K562 (cell line): ENCODE results near the gene MAPKAPK2. TPM values are rescaled to one million over a fixed set of nuclear protein-coding genes. Genes with fewer than 3 reads are reported as not detected.

ENCODE experiments used
- ARID1B ChIP-seq: fragments of 450-650 bp; IDR thresholded peaks from 2 replicates; pipeline ENCODE4 v1.6.1; 2016; ENCODE audit warnings: antibody characterized with exemption, mild to moderate bottlenecking, inconsistent platforms
- EP400 ChIP-seq: fragments of 450-650 bp; IDR thresholded peaks from 2 replicates; pipeline ENCODE4 v1.6.1; 2017; ENCODE audit warnings: antibody characterized with exemption, mild to moderate bottlenecking, moderate library complexity
- FOS ChIP-seq: IDR thresholded peaks from 3 replicates; pipeline ENCODE4 v1.6.1; 2011; ENCODE audit not compliant: insufficient read length; ENCODE audit errors: extremely low read depth
- HMG20B ChIP-seq: fragments of 250-450 bp; sonication (Bioruptor Pico); IDR thresholded peaks from 2 replicates; pipeline ENCODE4 v1.5.0; 2021; ENCODE audit warnings: mild to moderate bottlenecking
- MYNN ChIP-seq, 2 experiments: sonication (generic); formaldehyde crosslinking in 1 of 2; IDR thresholded peaks; 2 replicates each; pipeline versions ENCODE4 v1.5.0 to v1.6.1; 2016 to 2020; ENCODE audit warnings: antibody characterized with exemption in 1 of 2, missing genetic modification reagents in 1 of 2
- NRF1 ChIP-seq, 2 experiments: fragments of 450-650 bp; IDR thresholded peaks in 1 of 2; conservative IDR thresholded peaks in 1 of 2; 2 replicates each; pipeline ENCODE4 v1.6.1; 2014; ENCODE audit warnings: mild to moderate bottlenecking in 2 of 2
- PCBP2 ChIP-seq: fragments of 200-400 bp; formaldehyde crosslinking; IDR thresholded peaks from 2 replicates; pipeline ENCODE4 v1.6.1; 2018; ENCODE audit warnings: low read length, low read depth, mild to moderate bottlenecking, moderate library complexity; ENCODE audit not compliant: poor library complexity, severe bottlenecking
- PHF8 ChIP-seq: fragments of 200-600 bp; sonication (generic); IDR thresholded peaks from 2 replicates; pipeline ENCODE4 v1.6.1; 2012; ENCODE audit warnings: mixed run types, mild to moderate bottlenecking, inconsistent platforms, low read length, moderate library complexity, borderline replicate concordance
- RHOXF2B ChIP-seq: fragments of 250-450 bp; sonication (Bioruptor Pico); conservative IDR thresholded peaks from 2 replicates; pipeline ENCODE4 v1.5.1; 2021
- SUPT5H ChIP-seq: fragments of 450-650 bp; IDR thresholded peaks from 2 replicates; pipeline ENCODE4 v1.6.1; 2016
- ZNF253 ChIP-seq: fragments of 250-450 bp; sonication (Bioruptor Pico); conservative IDR thresholded peaks from 2 replicates; pipeline ENCODE4 v1.6.1; 2021; ENCODE audit warnings: mild to moderate bottlenecking
- ZNF347 ChIP-seq: fragments of 450-650 bp; formaldehyde crosslinking; IDR thresholded peaks from 2 replicates; pipeline ENCODE4 v1.4.0; 2020; ENCODE audit warnings: low read depth, mild to moderate bottlenecking, moderate library complexity
- polyA plus RNA-seq, 8 experiments: library from polyadenylated mRNA; depleted of rRNA in 4 of 8; stranded (reverse) in 5 of 8; unstranded in 3 of 8; fragments of >200 nt; fragmentation: Nextera tagmentation in 2 of 8; fragmentation: Illumina TruSeq in 1 of 8; extraction: Ambion mirVana in 2 of 8; extraction: Trizol in 1 of 8; gene quantifications; 2 replicates each; pipeline versions ENCODE4 v1.2.1 to v1.2.3, GENCODE V29; 2011 to 2014; ENCODE audit warnings: inconsistent platforms in 1 of 8, missing spikeins in 1 of 8
- total RNA-seq, 7 experiments: library from RNA; depleted of rRNA in 6 of 7; stranded (reverse); fragments of >200 nt in 6 of 7; fragmentation: Illumina TruSeq in 2 of 7; extraction: Trizol in 2 of 7; gene quantifications; 2 replicates each; pipeline versions ENCODE4 v1.2.1 to v1.2.3, GENCODE V29; 2011 to 2021; ENCODE audit warnings: low replicate concordance in 1 of 7
- TF ChIP-seq, protein P1 (sequence below), 3 experiments: fragments of 200-800 bp in 1 of 3; sonication (Bioruptor generic) in 1 of 3; sonication (generic) in 1 of 3; formaldehyde crosslinking in 1 of 3; IDR thresholded peaks; 2 replicates each; pipeline versions ENCODE4 v1.6.1 to v1.8.0; 2016 to 2022; ENCODE audit warnings: mild to moderate bottlenecking in 2 of 3, missing compliant biosample characterization in 2 of 3, missing genetic modification characterization in 2 of 3, missing genetic modification reagents in 1 of 3
- TF ChIP-seq, protein P2 (sequence below): IDR thresholded peaks from 3 replicates; pipeline ENCODE4 v1.6.1; 2011; ENCODE audit warnings: borderline replicate concordance, mild to moderate bottlenecking, moderate library complexity; ENCODE audit not compliant: insufficient read length; ENCODE audit errors: extremely low read depth
- TF ChIP-seq, protein P3 (sequence below): fragments of 450-650 bp; IDR thresholded peaks from 2 replicates; pipeline ENCODE4 v1.7.0; 2016; ENCODE audit warnings: borderline replicate concordance
- TF ChIP-seq, protein P4 (sequence below): sonication (generic); formaldehyde crosslinking; IDR thresholded peaks from 2 replicates; pipeline ENCODE4 v1.8.0; 2022; ENCODE audit warnings: missing genetic modification reagents, mild to moderate bottlenecking, moderate library complexity, borderline replicate concordance
- TF ChIP-seq, protein P5 (sequence below): fragments of 250-450 bp; sonication (Bioruptor Pico); IDR thresholded peaks from 2 replicates; pipeline ENCODE4 v1.6.1; 2021; ENCODE audit warnings: mild to moderate bottlenecking

Gene MAPKAPK2
- total and polyA plus RNA-seq, 9 of the 15 experiments (the other 6 are each of a cell fraction or from before 2014, with no cell fraction given), result 0.63 to 94.2 (median 52.1) TPM

DNA sequence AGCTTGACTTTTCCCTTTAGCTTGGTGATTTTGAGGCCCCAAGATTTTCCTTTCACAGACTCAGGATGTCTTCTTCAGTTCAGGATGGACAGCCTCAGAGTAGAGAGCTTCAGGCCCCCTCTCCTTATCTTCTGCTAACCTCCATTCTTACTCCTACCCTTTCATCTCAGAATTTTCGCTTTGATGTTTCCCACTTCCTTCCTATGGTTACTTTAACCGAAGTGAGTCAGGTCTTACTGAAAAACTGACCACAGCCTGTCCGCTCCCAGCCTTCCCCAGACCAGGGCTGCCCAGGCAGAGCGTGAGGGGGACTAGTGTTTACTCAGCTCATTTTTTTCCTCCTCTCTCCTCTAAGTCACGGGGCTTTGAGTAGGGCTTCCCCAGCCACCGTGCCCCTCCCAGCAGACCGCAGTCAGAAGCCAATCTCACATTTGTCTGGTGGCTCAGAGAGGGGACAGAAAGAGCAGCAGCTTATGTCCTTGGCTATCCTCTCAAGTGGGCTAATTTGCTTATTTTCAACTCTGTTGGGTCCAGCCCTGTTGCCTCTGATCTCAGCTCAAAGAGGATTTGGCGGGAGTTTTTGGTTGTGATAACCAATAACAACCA, 81.6 kb downstream of the MAPKAPK2 start (continued):
- TF ChIP-seq, protein P1, sequence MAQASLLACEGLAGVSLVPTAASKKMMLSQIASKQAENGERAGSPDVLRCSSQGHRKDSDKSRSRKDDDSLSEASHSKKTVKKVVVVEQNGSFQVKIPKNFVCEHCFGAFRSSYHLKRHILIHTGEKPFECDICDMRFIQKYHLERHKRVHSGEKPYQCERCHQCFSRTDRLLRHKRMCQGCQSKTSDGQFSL (CRISPR knock-in tag; IDR thresholded peaks at IDR 0.05), result no peak
- TF ChIP-seq, protein P1 (tag; IDR thresholded peaks at IDR 0.05), result no peak
- TF ChIP-seq RHOXF2B (CRISPR knock-in tag) (no peak), SUPT5H (no peak), NRF1 (conservative IDR thresholded peaks at IDR 0.05 in 1 of 2, IDR thresholded peaks at IDR 0.05 in 1 of 2) (peak; percentile 63 to 65; a peak in 3 of 4 replicates), EP400 (no peak), HMG20B (CRISPR knock-in tag) (no peak), ARID1B (peak; percentile 84), PCBP2 (no peak), FOS (no peak), ZNF347 (CRISPR knock-in tag) (no peak), ZNF253 (CRISPR knock-in tag) (no peak), MYNN (IDR thresholded peaks at IDR 0.05) (no peak; the same call in 1 of the 2 replicates), MYNN (CRISPR knock-in tag; IDR thresholded peaks at IDR 0.05) (no peak), PHF8 (no peak)
- TF ChIP-seq, protein P2, sequence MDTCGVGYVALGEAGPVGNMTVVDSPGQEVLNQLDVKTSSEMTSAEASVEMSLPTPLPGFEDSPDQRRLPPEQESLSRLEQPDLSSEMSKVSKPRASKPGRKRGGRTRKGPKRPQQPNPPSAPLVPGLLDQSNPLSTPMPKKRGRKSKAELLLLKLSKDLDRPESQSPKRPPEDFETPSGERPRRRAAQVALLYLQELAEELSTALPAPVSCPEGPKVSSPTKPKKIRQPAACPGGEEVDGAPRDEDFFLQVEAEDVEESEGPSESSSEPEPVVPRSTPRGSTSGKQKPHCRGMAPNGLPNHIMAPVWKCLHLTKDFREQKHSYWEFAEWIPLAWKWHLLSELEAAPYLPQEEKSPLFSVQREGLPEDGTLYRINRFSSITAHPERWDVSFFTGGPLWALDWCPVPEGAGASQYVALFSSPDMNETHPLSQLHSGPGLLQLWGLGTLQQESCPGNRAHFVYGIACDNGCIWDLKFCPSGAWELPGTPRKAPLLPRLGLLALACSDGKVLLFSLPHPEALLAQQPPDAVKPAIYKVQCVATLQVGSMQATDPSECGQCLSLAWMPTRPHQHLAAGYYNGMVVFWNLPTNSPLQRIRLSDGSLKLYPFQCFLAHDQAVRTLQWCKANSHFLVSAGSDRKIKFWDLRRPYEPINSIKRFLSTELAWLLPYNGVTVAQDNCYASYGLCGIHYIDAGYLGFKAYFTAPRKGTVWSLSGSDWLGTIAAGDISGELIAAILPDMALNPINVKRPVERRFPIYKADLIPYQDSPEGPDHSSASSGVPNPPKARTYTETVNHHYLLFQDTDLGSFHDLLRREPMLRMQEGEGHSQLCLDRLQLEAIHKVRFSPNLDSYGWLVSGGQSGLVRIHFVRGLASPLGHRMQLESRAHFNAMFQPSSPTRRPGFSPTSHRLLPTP, result no peak
- TF ChIP-seq, protein P3, sequence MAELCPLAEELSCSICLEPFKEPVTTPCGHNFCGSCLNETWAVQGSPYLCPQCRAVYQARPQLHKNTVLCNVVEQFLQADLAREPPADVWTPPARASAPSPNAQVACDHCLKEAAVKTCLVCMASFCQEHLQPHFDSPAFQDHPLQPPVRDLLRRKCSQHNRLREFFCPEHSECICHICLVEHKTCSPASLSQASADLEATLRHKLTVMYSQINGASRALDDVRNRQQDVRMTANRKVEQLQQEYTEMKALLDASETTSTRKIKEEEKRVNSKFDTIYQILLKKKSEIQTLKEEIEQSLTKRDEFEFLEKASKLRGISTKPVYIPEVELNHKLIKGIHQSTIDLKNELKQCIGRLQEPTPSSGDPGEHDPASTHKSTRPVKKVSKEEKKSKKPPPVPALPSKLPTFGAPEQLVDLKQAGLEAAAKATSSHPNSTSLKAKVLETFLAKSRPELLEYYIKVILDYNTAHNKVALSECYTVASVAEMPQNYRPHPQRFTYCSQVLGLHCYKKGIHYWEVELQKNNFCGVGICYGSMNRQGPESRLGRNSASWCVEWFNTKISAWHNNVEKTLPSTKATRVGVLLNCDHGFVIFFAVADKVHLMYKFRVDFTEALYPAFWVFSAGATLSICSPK, result no peak
- TF ChIP-seq, protein P4, sequence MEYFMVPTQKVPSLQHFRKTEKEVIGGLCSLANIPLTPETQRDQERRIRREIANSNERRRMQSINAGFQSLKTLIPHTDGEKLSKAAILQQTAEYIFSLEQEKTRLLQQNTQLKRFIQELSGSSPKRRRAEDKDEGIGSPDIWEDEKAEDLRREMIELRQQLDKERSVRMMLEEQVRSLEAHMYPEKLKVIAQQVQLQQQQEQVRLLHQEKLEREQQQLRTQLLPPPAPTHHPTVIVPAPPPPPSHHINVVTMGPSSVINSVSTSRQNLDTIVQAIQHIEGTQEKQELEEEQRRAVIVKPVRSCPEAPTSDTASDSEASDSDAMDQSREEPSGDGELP, result peak; percentile 45
- TF ChIP-seq, protein P5, sequence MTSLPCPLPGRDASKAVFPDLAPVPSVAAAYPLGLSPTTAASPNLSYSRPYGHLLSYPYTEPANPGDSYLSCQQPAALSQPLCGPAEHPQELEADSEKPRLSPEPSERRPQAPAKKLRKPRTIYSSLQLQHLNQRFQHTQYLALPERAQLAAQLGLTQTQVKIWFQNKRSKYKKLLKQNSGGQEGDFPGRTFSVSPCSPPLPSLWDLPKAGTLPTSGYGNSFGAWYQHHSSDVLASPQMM (CRISPR knock-in tag), result no peak
